Spleen (tissue), 11 donors: ENCODE results near the gene THAP8. TPM values are rescaled to one million over a fixed set of nuclear protein-coding genes. Genes with fewer than 3 reads are reported as not detected.

Experiments used
- DNase-seq: peaks from one replicate; pipeline ENCODE4 v3.0.0-alpha.2; 2020
- H3K27ac ChIP-seq, 8 donors: fragments of 200-600 bp; sonication (generic) in 7 of 8; 1 replicate in 4 of 8; 2 replicates in 4 of 8; pipeline versions ENCODE4 v1.5.0 to v1.8.0; 2016 to 2021; ENCODE audit warnings: inconsistent platforms in 4 of 8, mild to moderate bottlenecking in 4 of 8, moderate library complexity in 1 of 8
- H3K27me3 ChIP-seq, 7 donors: fragments of 200-600 bp; sonication (generic) in 6 of 7; replicated peaks in 1 of 7; 1 replicate in 4 of 7; 2 replicates in 3 of 7; pipeline versions ENCODE4 v1.5.0 to v1.8.0; 2016 to 2021; ENCODE audit warnings: inconsistent platforms in 3 of 7, mild to moderate bottlenecking in 1 of 7
- H3K36me3 ChIP-seq, 6 donors: fragments of 200-600 bp; sonication (generic) in 5 of 6; 1 replicate in 4 of 6; 2 replicates in 2 of 6; pipeline versions ENCODE4 v1.5.0 to v1.8.0; 2016 to 2021; ENCODE audit warnings: inconsistent platforms in 2 of 6
- H3K4me1 ChIP-seq, 6 donors: fragments of 200-600 bp; sonication (generic) in 5 of 6; 1 replicate in 3 of 6; 2 replicates in 3 of 6; pipeline versions ENCODE4 v1.5.0 to v1.8.0; 2016 to 2021; ENCODE audit warnings: inconsistent platforms in 3 of 6
- H3K4me3 ChIP-seq, 8 donors: fragments of 200-600 bp; sonication (generic) in 7 of 8; 1 replicate in 4 of 8; 2 replicates in 4 of 8; pipeline versions ENCODE4 v1.5.0 to v1.8.0; 2016 to 2021; ENCODE audit warnings: inconsistent platforms in 4 of 8, mild to moderate bottlenecking in 4 of 8, moderate library complexity in 2 of 8
- H3K9me3 ChIP-seq, 8 donors: fragments of 200-600 bp; sonication (generic) in 7 of 8; 1 replicate in 4 of 8; 2 replicates in 4 of 8; pipeline versions ENCODE4 v1.5.0 to v1.8.0; 2016 to 2021; ENCODE audit warnings: inconsistent platforms in 4 of 8
- CTCF ChIP-seq, 11 experiments: fragments of 200-600 bp in 7 of 11; fragments of 450-650 bp in 4 of 11; sonication (generic) in 4 of 11; IDR thresholded peaks in 8 of 11; conservative IDR thresholded peaks in 3 of 11; 1 replicate in 7 of 11; 2 replicates in 4 of 11; pipeline versions ENCODE4 v1.4.0 to v1.8.0; 2016 to 2021; ENCODE audit warnings: antibody characterized with exemption in 11 of 11, inconsistent platforms in 4 of 11, mild to moderate bottlenecking in 1 of 11
- POLR2A ChIP-seq, 3 donors: fragments of 450-650 bp; IDR thresholded peaks; one replicate each; pipeline ENCODE4 v1.5.1; 2017; ENCODE audit warnings: antibody characterized with exemption in 3 of 3, mild to moderate bottlenecking in 1 of 3
- POLR2AphosphoS5 ChIP-seq, 3 donors: sonication (generic); formaldehyde crosslinking; IDR thresholded peaks; one replicate each; pipeline ENCODE4 v1.5.1; 2017; ENCODE audit warnings: antibody characterized with exemption in 3 of 3
- WGBS, 5 donors: extraction: QIAGEN DNeasy Blood & Tissue Kit in 3 of 5; methylation state at CpG; one replicate each; pipeline versions ENCODE4 v1.1.5 to v1.1.7; 2013 to 2018; 5-methylcytosine and 5-hydroxymethylcytosine counted together
- intact Hi-C: fragments of 100-400 bp; cut with DNase I; formaldehyde crosslinking; loops from one replicate; pipeline ENCODE4 v1.15.0; 2023; ENCODE audit warnings: low total_unique reads
- polyA plus RNA-seq, 3 donors: library from polyadenylated mRNA; stranded (reverse); fragments of 200-250 nt; gene quantifications; one replicate each; pipeline ENCODE4 v1.2.1, GENCODE V29; 2013
- total RNA-seq, 7 donors: library from RNA; depleted of rRNA in 3 of 7; stranded (reverse); fragments of >200 nt in 3 of 7; fragmentation: NEBNext Ultra II Directional in 4 of 7; extraction: Animal tissue kit (Norgen Biotek cat#: 25700) in 4 of 7; gene quantifications; one replicate each; pipeline versions ENCODE4 v1.1.0 to v1.2.1, GENCODE V29; 2016 to 2021
- donor health status: healthy with polysubstance abuse.
- donor health status: DM: no; HTN: no; CAD: no; lungs with moderate emphysema.
- donor health status: DM: no; HTN: no; CAD: no.
- donor health status: Bipolar disorder and iron deficiency.
- donor health status: healthy.
- donor health status: DM: no; HTN: no; CAD: no.
- donor health status: DM: yes; HTN: yes; CAD: no.

THAP8 gene
- total and polyA plus RNA-seq, 10 donors = 2.4 to 7.9 (median 4.8) TPM

GRCh38 chr19:36100476-36100875 is 46.4 kb upstream of the THAP8 start:
- peak in 2 of 3 donors; percentile 59 to 63 for TF ChIP-seq POLR2AphosphoS5 (IDR thresholded peaks at IDR 0.05)
- no peak for TF ChIP-seq POLR2A (IDR thresholded peaks at IDR 0.05)
- WGBS, 5 donors = 67 to 85% (median 73%) methylated on average over 5 of the region's 5 CpGs
- intact Hi-C loops = no loop called here
- Histone ChIP-seq H3K27me3 (no peaks in the 10 kb centered on the region), H3K36me3 (peaks cover 0 to 84% (median 0%) of the 10 kb centered on the region in 6 donors), H3K9me3 (no peaks in the 10 kb centered on the region), H3K27ac (peak overlapping the region in 3 of 8 donors; percentile 4 to 47 (median 23)), H3K4me3 (no peak overlapping the region), H3K4me1 (peaks cover 0 to 39% (median 11%) of the 10 kb centered on the region in 6 donors)
- no peak for DNase-seq

- H3K4me3 ChIP-seq = no peak overlapping the region
- H3K36me3 ChIP-seq = peaks cover 0 to 84% (median 0%) of the 10 kb centered on the region in 6 donors
- H3K27ac ChIP-seq = no peak overlapping the region
- no peaks in the 10 kb centered on the region for H3K9me3 ChIP-seq
- peaks cover 0 to 39% (median 11%) of the 10 kb centered on the region in 6 donors for H3K4me1 ChIP-seq
- DNase-seq = no peak
- WGBS, 5 donors = 89 to 97% (median 90%) methylated on average over 11 to 19 of the region's 19 CpGs
- intact Hi-C loops = no loop called here
- TF ChIP-seq POLR2A (IDR thresholded peaks at IDR 0.05) = no peak
- TF ChIP-seq CTCF (IDR thresholded peaks at IDR 0.05 in 8 of 11, conservative IDR thresholded peaks at IDR 0.05 in 3 of 11) = no peak
- no peak for TF ChIP-seq POLR2AphosphoS5 (IDR thresholded peaks at IDR 0.05)
- no peaks in the 10 kb centered on the region for H3K27me3 ChIP-seq
These were observed 45.2 kb upstream of the THAP8 start for GRCh38 chr19:36099166-36099785.

- Histone ChIP-seq H3K27me3 (no peaks in the 10 kb centered on the region), H3K4me3 (no peak overlapping the region), H3K27ac (peak overlapping the region in 4 of 8 donors; percentile 13 to 38 (median 30)), H3K4me1 (peaks cover 0 to 39% (median 11%) of the 10 kb centered on the region in 6 donors), H3K36me3 (peaks cover 0 to 84% (median 0%) of the 10 kb centered on the region in 6 donors), H3K9me3 (no peaks in the 10 kb centered on the region)
- TF ChIP-seq POLR2AphosphoS5 (IDR thresholded peaks at IDR 0.05) = no peak
- no peak for TF ChIP-seq POLR2A (IDR thresholded peaks at IDR 0.05)
- no peak for TF ChIP-seq CTCF (IDR thresholded peaks at IDR 0.05 in 8 of 11, conservative IDR thresholded peaks at IDR 0.05 in 3 of 11)
- DNase-seq = no peak
- intact Hi-C loops = no loop called here
- WGBS, 5 donors = 79 to 94% (median 83%) methylated on average over 6 of the region's 6 CpGs
These were observed 43.0 kb upstream of the THAP8 start for GRCh38 chr19:36097036-36097435.

GRCh38 chr19:36093687-36094086 is 39.6 kb upstream of the THAP8 start:
- Histone ChIP-seq H3K27me3 (no peaks in the 10 kb centered on the region), H3K36me3 (peaks cover 0 to 88% (median 0%) of the 10 kb centered on the region in 6 donors), H3K4me3 (no peak overlapping the region), H3K4me1 (peaks cover 0 to 18% (median 0%) of the 10 kb centered on the region in 6 donors), H3K9me3 (no peaks in the 10 kb centered on the region), H3K27ac (no peak overlapping the region)
- no peak for TF ChIP-seq CTCF (IDR thresholded peaks at IDR 0.05 in 8 of 11, conservative IDR thresholded peaks at IDR 0.05 in 3 of 11)
- no peak for TF ChIP-seq POLR2AphosphoS5 (IDR thresholded peaks at IDR 0.05)
- TF ChIP-seq POLR2A (IDR thresholded peaks at IDR 0.05) = no peak
- DNase-seq = no peak
- 56 to 96% (median 70%) methylated on average over 4 to 6 of the region's 6 CpGs for WGBS, 5 donors
- intact Hi-C loops = no loop called here
